SH-SY5Y (cell line): ENCODE measurements around the gene COX7A2.

Source experiments
- GATA2 ChIP-seq: IDR thresholded peaks from 2 replicates; pipeline ENCODE4 v1.6.1; 2011; ENCODE audit warnings: mild to moderate bottlenecking, low read depth, low read length
- GATA3 ChIP-seq: IDR thresholded peaks from 2 replicates; pipeline ENCODE4 v1.6.1; 2011; ENCODE audit warnings: low read depth, mild to moderate bottlenecking, low read length, moderate library complexity

DNA sequence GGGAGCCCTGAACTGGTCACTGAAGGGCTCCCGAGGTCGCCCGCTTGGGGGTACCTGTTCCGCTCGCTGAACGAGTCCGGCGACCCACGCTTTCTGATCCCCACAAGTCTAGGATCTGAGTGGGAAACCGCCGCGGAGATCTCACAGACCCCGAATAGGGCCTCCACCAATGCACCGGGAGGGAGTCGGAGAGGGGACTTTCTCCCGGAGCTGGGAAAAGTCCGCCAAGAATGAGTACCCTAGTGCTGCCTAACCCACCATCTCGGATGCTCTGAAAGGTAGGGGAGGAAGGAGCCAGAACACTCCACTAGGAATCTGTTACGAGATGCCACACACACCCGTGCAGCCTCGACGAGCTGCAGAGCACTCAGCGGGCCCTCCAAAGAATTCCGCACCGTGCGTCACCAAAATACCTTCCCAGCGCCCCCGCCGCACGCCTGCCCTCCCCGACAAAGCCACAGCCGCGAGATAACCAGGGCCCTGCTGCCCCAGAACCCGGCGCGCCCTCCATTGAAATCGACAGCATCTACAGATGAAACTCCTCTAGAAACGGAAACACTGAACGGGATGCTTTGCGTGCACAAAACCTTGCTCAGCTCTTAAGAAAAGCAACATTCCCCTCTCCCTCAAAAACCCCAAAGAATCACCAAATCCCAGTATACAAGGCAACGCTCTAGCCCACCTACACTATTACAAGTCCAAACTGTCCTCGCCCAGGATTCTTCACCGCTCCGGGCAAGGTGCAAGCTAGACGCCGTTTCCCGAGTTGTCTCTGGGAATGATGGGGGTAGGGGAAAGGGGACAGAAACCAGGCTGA is 38.4 kb downstream of the COX7A2 start:
- TF ChIP-seq GATA3 = no peak
- TF ChIP-seq GATA2 = no peak
